BE2C (cell line): ENCODE measurements around the gene VOPP1.

Experiments
- DNase-seq: peaks from one replicate; pipeline ENCODE4 v3.0.0-alpha.2; 2020
- H3K27me3 ChIP-seq: fragments of 250-450 bp; sonication (Bioruptor Pico); 2 replicates; pipeline ENCODE4 v1.5.1; 2020; ENCODE audit warnings: mild to moderate bottlenecking
- H3K36me3 ChIP-seq: fragments of 250-450 bp; sonication (Bioruptor Pico); 2 replicates; pipeline ENCODE4 v1.5.1; 2020; ENCODE audit warnings: mild to moderate bottlenecking
- H3K4me1 ChIP-seq: fragments of 250-450 bp; sonication (Bioruptor Pico); 2 replicates; pipeline ENCODE4 v1.5.1; 2020
- H3K4me3 ChIP-seq: 2 replicates; pipeline ENCODE4 v1.5.1; 2011; ENCODE audit warnings: low read depth, low read length
- H3K9me3 ChIP-seq: fragments of 250-450 bp; sonication (Bioruptor Pico); 2 replicates; pipeline ENCODE4 v1.5.1; 2020
- CTCF ChIP-seq: IDR thresholded peaks from 2 replicates; pipeline ENCODE4 v1.5.1; 2012; ENCODE audit warnings: mild to moderate bottlenecking, low read depth, low read length

Gene VOPP1

GRCh38 chr7:55526329-55526728 lies 46.0 kb downstream of the VOPP1 start:
- DNase-seq = no peak
- no peaks in the 10 kb centered on the region for H3K27me3 ChIP-seq
- TF ChIP-seq CTCF = no peak
- H3K9me3 ChIP-seq = no peaks in the 10 kb centered on the region
- no peak overlapping the region for H3K4me3 ChIP-seq
- H3K4me1 ChIP-seq = no peaks in the 10 kb centered on the region
- H3K36me3 ChIP-seq = no peaks in the 10 kb centered on the region

- Histone ChIP-seq H3K9me3 (no peaks in the 10 kb centered on the region), H3K27me3 (no peaks in the 10 kb centered on the region), H3K4me3 (no peak overlapping the region), H3K4me1 (no peaks in the 10 kb centered on the region), H3K36me3 (no peaks in the 10 kb centered on the region)
- no peak for TF ChIP-seq CTCF
- DNase-seq = no peak
Measured at GRCh38 chr7:55524558-55525310, 47.6 kb downstream of the VOPP1 start.

GRCh38 chr7:55523366-55523765 lies 48.9 kb downstream of the VOPP1 start:
- H3K36me3 ChIP-seq = no peaks in the 10 kb centered on the region
- no peaks in the 10 kb centered on the region for H3K9me3 ChIP-seq
- H3K27me3 ChIP-seq = no peaks in the 10 kb centered on the region
- no peak overlapping the region for H3K4me3 ChIP-seq
- H3K4me1 ChIP-seq = no peaks in the 10 kb centered on the region
- TF ChIP-seq CTCF = no peak
- DNase-seq = no peak

- Histone ChIP-seq H3K9me3 (no peaks in the 10 kb centered on the region), H3K36me3 (peaks cover 3% of the 10 kb centered on the region), H3K4me3 (no peak overlapping the region), H3K27me3 (no peaks in the 10 kb centered on the region), H3K4me1 (no peaks in the 10 kb centered on the region)
- no peak for TF ChIP-seq CTCF
- no peak for DNase-seq
Measured at GRCh38 chr7:55521917-55522902, 50.1 kb downstream of the VOPP1 start.

GRCh38 chr7:55521512-55521911 lies 50.8 kb downstream of the VOPP1 start:
- Histone ChIP-seq H3K4me1 (no peaks in the 10 kb centered on the region), H3K4me3 (no peak overlapping the region), H3K36me3 (peaks cover 4% of the 10 kb centered on the region), H3K9me3 (no peaks in the 10 kb centered on the region), H3K27me3 (no peaks in the 10 kb centered on the region)
- no peak for DNase-seq
- TF ChIP-seq CTCF = no peak
